ENCODE data around the gene GAS7. TPM values are rescaled to one million over a fixed set of nuclear protein-coding genes. Genes with fewer than 3 reads are reported as not detected.

Gene GAS7
- total RNA-seq, 1 experiment from 2014 or later: 4.1 TPM

GRCh38 chr17:10141436-10141835, 57.0 kb downstream of the GAS7 start:
- ATAC-seq (peak; percentile 32; the same call in 1 of the 2 replicates), DNase-seq (ENCODE audit: low read depth, low spot score) (no peak)
- H3K27ac ChIP-seq (ENCODE audit: low read depth, low read length): no peak overlapping the region
- intact Hi-C loops (cut with micrococcal nuclease): no loop called here
- no peak for TF ChIP-seq ELF1 (IDR thresholded peaks at IDR 0.05; ENCODE audit: borderline replicate concordance, low read depth)
- no peak for TF ChIP-seq EZH2phosphoT487 (IDR thresholded peaks at IDR 0.05; ENCODE audit: borderline replicate concordance)
- TF ChIP-seq ZFX (IDR thresholded peaks at IDR 0.05): no peak
- TF ChIP-seq EGR1 (IDR thresholded peaks at IDR 0.05; ENCODE audit: low read depth): no peak
- TF ChIP-seq ZNF274 (IDR thresholded peaks at IDR 0.05; ENCODE audit: low read depth, low read length): no peak
- TF ChIP-seq SRF (IDR thresholded peaks at IDR 0.05; ENCODE audit: low read depth): no peak
- TF ChIP-seq SP1 (IDR thresholded peaks at IDR 0.05; ENCODE audit: low read depth): no peak
- no peak for TF ChIP-seq CEBPB (IDR thresholded peaks at IDR 0.05; ENCODE audit: low read depth)
- no peak for TF ChIP-seq ZBTB33 (IDR thresholded peaks at IDR 0.05; ENCODE audit: extremely low read depth, insufficient replicate concordance, low read length)
- no peak for TF ChIP-seq RAD21 (IDR thresholded peaks at IDR 0.05; ENCODE audit: low read depth)
- no peak for TF ChIP-seq CBX3 (IDR thresholded peaks at IDR 0.05; ENCODE audit: low read depth)
- no peak for TF ChIP-seq POLR2AphosphoS5 (IDR thresholded peaks at IDR 0.05; ENCODE audit: low read depth, low read length)
- TF ChIP-seq FOSL1 (IDR thresholded peaks at IDR 0.05; ENCODE audit: low read depth): no peak
- no peak for TF ChIP-seq MAX (IDR thresholded peaks at IDR 0.05)
- no peak for TF ChIP-seq ATF3 (IDR thresholded peaks at IDR 0.05)
- ChIA-PET CTCF (no interaction called here), RAD21 (ENCODE audit: low non-redundant PET in 1 of 2, low total read pairs in 2 of 2, uncharacterized antibody in 2 of 2, unreplicated experiment in 2 of 2) (no interaction called here), POLR2A (no interaction called here)
- H3K9me3 ChIP-seq (ENCODE audit: control insufficient read depth in 1 of 2, insufficient read depth in 1 of 2, low read depth in 1 of 2, low read length in 2 of 2): no peaks in the 10 kb centered on the region
- H3K79me2 ChIP-seq (ENCODE audit: insufficient read depth, low read length): no peaks in the 10 kb centered on the region
- no peaks in the 10 kb centered on the region for H3K27me3 ChIP-seq (ENCODE audit: insufficient read depth, low read length)
- no peak overlapping the region for H2AFZ ChIP-seq (ENCODE audit: low read depth, low read length, poor library complexity, severe bottlenecking)
- no peaks in the 10 kb centered on the region for H3K9me2 ChIP-seq (ENCODE audit: insufficient read depth)
- H3K9ac ChIP-seq (ENCODE audit: low read length): no peak overlapping the region
- H3K4me2 ChIP-seq (ENCODE audit: low read length): peak overlapping the region; percentile 48; the same call in 1 of the 2 replicates
- H4K20me1 ChIP-seq (ENCODE audit: insufficient read depth): no peaks in the 10 kb centered on the region
- H3K36me3 ChIP-seq (ENCODE audit: control insufficient read depth in 1 of 2, insufficient read depth in 2 of 2, low read length in 2 of 2): no peaks in the 10 kb centered on the region
- H3K4me3 ChIP-seq (replicated peaks in 1 of 2; ENCODE audit: low read depth in 1 of 2, low read length in 2 of 2): no peak overlapping the region
- BruUV-seq (replicated peaks): no TSS peak
- H3K4me1 ChIP-seq (ENCODE audit: control insufficient read depth in 1 of 2, insufficient read depth in 2 of 2, low read length in 2 of 2): peaks cover 9 to 13% of the 10 kb centered on the region in 2 experiments; a peak in 3 of 4 replicates

Data from HCT116 (cell line).